Amniotic epithelial cell (primary cell): Measurements from ENCODE around the gene GRIK4.
A peak's percentile ranks its signal among the peaks of the same experiment; 100 is the strongest.
"Not testable (repeated sequence)": the region's sequence is repeated elsewhere in the genome, so short reads cannot be mapped to it uniquely, and the experiment has no call there.

Experiments used
- DNase-seq: peaks from one replicate; pipeline ENCODE4 v3.0.0-alpha.2; 2010; ENCODE audit warnings: low read depth

The GRIK4 gene

DNA sequence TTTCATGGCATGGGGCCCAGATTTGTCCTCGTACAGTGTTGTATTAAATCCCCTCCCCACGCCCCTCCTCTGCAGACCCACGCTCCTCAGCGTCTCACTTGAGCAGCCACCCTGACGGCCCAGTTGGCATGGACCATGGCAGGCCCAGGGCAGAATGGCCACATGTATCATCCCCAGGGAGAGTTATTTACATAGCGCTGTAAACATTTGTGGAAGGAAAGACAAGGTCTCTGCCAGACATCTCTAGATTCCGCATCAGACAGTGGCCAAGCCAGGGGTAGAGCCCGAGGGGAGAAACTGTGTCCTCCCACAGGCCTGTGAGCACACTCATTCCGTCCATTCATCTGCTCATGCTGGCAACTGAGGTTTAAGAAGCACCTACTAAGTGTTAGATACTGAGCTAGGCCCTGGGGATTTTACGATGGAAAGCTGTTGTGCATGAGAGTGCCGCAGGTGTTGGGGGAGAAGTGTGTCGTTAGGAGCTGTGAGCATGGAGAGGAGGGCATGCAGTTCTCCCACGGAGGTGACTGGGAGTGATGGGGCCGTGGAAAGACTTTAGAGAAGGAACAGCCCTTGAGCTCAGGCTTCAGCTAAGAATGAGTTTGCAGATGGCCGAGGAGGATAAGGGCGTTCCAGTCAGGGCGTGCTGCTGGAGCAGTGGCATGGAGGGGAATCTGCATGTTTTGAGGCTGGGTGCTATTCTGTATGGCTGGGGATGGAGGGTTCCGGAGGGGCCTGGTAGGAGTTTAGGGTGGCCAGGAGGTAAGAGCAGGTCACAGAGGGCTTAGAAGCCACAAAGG, 94.9 kb downstream of the GRIK4 start:
- DNase-seq, result no peak

- no peak for DNase-seq
Observed at GRCh38 chr11:120608061-120608460, 96.5 kb downstream of the GRIK4 start.

DNA sequence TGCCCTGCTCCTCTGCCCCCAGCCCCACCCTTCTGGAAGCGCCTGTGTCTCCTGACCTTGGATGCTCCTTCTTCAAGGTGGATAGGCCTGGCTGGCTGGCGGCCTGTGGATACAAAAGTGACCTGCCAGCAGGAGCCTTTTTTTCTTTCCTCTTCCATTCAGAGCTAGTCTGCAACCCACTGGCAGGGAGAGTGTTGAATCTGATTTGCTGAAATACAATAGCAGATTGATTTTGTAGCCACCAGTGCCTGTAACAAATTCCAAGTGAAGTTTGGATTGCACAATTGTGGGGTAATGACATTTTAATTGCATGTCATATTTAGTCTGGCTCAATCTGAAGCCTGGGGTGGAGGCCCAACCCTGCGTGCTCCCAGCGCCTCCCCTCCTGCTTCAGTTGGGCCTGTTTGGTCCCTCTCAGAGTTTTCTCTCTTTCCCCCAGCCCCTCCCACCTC, 97.2 kb downstream of the GRIK4 start:
- DNase-seq, result no peak

DNA sequence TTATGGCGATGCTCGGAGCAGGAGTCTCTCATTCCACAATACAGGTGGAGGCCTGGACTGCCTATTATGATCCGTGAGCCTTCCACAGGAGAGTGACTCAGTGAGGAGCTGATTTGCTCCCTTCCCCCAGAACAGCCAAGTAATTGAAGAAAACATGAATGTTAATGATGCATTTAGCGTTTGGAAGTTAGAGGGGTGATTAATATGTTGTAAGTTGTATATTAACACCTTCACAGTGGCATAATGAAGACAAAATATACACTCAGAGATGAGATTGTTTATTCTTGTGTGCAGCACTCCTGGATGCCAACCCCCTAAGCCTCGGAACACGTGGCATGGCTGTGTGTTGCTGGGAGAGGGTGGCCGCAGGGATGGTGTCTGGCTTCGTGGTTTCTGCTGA, 98.6 kb downstream of the GRIK4 start:
- DNase-seq, result no peak

- DNase-seq, result no peak
Observed at GRCh38 chr11:120611581-120611980, 100.0 kb downstream of the GRIK4 start.

DNA sequence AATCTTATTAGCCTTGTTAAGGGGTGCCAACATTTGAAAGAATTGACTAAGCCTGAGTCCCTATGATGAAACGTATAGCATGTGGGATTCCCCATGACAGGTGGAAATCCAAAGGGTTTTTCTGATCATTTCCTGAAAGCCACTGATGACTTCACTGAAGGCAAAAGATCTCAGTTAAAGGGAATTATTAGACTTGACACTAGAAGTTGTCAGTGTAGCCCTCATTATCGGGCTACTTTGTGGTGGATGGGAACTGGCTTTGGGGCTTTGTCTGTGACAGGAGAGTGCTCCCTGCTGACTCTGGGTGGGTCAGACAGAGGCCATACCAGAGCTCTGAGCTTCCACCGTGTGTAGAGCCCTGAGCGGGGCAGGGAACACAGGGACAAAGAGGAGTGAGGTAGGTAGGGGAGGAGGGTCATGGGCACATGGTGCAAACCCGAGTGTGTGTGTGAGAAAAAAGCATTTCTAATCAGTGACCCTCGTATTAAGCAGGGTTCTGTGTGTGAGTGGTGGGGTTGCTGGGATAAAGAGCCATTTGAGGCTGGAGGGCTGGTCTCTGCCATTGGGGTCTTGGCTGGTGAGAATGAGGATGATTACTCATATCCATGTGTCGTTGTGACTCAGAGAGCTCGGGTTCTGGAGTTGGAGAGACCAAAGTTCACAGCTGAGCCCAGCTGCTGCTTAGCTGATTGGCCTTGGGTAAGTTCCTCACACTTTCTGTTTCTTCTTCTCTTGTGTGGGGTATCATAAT, 101.1 kb downstream of the GRIK4 start:
- peak; percentile 2 for DNase-seq

DNA sequence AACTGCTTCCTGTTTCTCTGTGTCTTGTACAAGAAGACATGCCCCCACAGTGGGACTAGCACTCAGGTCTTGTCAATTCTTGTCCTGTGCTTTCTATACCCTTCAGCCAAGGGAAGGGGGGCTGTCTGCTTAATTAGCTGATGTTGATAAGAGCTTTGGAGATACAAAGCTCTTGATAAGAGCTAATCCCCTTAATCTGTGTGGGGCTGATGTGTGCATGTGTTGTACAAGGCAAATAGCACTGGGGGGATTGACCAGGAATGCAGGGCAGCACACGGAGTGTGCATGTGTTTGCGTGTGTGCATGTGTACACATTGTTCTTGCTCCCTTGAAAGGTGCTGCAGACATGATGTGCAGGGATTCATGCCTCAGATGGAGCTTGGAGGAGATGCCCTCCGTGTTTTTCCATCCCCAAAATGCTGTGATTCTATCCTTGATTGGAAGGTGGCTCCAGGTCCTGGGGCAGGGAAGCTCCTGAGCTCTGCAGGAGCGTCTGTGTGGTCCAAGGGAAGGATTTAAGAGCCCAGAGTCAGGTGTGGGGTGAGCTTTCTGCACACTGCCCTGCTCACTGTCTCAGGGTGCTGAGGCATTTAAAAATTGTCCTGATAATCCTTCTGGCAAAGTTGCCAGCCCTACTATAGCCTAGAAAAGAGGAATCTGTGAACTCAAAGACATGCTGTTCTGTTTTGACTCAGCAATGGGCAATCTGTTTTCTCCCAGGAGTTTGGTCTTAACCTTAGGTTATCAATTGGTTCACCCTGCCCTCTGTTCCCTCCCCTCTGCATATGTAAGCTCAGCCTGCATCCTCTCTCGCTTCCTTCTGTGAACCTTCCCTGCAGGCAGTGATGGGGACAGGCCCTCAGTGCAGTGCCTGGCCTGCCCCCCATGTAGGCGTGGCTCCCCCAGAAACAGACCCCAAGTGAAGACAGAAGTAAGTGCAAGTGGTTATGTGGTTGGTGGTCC, 102.0 kb downstream of the GRIK4 start:
- no peak for DNase-seq

DNA sequence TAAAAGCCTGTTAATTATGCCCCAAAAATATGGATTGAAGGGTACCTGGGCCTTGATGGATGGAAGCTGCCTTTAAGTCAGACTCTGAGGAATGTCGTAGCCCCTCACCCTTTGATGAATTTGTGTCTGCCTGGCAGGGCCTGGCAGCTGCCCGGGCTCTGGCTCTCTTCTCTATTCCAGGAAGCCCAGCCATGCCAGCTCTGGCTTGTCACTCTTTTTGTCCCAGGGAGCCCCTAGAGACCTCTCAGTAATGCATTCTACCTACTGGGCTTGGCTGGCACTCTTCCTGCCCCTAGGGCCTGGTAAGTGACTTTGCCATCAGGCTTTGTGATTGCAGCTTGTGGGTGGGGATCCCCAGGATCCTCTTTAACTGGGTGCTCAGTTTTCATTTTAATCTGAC, 103.8 kb downstream of the GRIK4 start:
- no peak for DNase-seq

- DNase-seq, result no peak
Observed at GRCh38 chr11:120618399-120618798, 106.9 kb downstream of the GRIK4 start.

DNA sequence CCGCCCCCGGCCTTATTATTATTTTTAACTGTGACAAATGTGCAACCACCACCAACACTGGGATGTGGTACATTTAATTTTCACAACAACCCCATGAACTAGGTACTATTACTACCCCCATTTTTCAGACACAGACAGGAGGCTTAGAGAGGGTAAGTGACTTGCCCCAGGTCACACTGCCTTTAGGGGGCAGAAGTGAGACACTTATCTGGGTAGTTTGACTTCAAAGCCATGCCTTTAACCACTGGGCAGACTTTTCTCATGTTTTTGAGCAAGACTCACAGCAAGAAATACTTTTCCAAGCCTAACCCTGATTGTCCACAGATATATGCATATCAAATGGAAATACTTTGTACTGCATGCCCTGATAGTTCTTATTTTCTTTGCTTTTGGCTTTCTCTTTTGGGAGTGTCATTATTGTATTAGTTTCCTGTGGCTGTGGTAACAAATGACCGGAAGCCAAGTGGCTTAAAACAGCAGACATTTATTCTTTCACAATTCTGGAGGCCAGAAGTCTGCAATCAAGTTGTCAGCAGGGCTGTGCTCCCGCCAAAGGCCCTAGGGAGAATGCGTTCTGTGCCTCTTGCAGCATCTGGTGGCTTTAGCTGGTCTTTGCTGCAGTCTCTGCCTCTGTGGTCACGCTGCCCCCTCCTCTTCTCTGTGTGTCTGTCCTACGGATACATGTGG, 110.8 kb downstream of the GRIK4 start:
- no peak for DNase-seq

DNA sequence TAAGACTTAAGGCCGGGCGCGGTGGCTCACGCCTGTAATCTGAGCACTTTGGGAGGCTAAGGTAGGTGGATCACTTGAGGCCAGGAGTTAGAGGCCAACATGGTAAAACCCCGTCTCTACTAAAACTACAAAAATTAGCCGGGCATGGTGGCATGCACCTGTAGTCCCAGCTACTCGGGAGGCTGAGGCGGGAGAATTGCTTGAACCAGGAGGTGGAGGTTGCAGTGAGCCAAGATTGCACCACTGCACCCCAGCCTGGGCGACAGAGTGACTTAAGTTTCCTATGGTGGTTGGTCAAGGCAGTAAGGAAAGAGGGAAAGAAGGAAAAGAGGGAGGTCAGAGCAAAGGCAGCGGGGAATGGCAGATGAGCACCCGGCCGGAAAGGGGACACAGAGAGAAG, 113.4 kb downstream of the GRIK4 start:
- DNase-seq, result not testable (repeated sequence)

GRCh38 chr11:120625565-120625964, 114.0 kb downstream of the GRIK4 start:
- DNase-seq, result no peak

DNA sequence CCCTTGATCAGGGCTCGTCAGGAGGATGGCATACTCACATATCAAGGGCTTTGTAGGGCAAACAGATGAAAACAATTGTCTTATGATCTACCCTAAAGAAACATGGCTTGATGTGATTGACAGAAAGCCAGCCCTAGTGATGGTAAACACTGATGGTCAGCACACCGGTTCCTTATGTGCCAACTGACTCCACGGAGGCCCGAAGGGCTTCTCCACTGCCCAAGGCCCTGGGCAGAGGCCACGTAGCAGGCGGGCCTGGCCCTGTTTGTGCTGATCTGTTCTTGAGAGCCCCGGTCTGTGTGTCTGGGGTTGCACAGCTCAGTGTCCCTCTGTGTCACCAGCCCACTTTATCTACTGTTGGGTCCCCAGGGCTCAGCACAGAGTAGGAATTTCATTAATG, 115.2 kb downstream of the GRIK4 start:
- no peak for DNase-seq

DNA sequence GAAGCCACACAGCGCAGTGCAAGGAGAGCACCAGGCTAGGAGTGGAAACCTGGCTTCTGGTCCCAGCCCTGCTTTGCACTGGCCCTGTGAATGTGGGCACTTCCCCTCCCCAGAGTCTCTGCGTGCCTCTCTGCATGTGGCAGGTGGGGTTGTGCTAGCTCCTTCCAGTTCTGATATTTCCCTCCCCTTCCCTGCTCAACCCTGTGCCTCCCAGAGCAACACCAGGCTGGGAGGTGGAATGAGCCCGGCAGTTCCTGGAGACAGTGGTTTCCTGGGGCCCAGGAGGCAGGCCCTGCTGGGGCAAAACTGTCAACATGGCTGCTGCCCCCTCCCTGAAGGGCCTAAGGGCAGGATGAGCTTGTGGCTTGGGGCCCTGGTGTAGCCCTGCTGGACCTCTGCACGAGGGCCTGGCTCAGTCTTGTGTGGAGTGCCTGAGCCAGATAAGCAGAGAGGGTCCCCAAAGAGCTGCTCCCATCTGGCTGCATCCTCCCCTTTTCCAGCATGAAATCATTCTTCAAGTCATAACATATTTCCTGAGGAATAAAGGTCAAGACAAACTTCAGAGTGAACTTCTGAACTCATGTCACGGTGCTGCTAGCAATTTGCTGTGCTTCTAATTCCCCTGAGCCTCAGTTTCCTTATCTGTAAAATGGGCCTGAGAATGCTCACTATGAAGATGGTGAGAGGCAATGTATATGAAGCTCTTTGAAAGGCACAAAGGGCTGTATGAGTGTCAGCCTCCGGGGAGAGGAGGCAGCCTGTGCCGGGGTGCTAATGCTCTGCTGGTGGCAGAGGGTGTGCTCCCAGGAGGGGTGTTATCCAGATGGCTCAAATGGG, 116.0 kb downstream of the GRIK4 start:
- DNase-seq, result no peak

- DNase-seq, result no peak
Observed at GRCh38 chr11:120629407-120630080, 118.0 kb downstream of the GRIK4 start.

GRCh38 chr11:120630122-120630521, 118.6 kb downstream of the GRIK4 start:
- no peak for DNase-seq

DNA sequence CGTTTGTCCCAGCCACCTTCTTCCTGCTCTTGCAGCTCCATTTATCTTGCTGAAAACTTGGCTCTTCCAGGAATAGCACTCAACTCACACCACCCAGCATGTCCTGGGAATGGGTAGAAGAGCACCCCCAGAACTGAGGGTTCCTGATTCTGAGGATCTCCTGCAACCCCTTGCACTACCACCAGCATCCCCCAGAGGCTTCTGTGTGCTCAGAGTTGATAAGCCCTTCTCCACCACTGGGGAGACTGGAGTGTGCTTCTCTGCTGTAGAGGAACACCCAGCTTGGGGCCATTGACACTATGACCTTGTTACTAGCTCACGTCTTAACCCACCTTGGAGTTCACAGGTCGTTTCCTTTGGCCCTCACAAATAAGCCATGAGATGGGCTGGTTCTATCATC, 121.0 kb downstream of the GRIK4 start:
- DNase-seq, result no peak

- DNase-seq, result no peak
Observed at GRCh38 chr11:120633616-120634393, 122.3 kb downstream of the GRIK4 start.

DNA sequence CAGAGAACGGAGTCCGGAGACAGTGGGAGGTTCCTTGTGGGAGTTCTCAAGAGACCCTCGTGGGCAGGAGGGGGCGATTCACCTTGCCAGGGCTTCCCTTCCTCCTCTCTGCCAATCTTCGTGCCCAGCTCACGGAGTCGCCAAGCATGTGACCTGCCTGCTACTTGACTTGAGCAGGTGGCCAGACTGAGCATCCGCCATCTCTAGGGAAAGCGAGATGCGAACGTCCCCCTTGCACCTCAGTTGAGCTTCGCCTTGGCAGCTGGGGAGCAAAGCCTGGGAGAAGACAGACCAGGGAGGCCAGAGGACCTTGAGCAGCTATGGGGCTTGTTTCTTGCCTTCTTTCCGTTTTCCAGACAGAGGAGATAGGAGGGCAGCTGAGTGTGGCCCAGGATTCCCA, 123.2 kb downstream of the GRIK4 start:
- no peak for DNase-seq
